Anterior cingulate cortex (tissue), 58 donors: ENCODE measurements around the gene LRRC28.
A peak's percentile ranks its signal among the peaks of the same experiment; 100 is the strongest.

Source experiments
- DNase-seq, 58 donors: peaks; one replicate each; lab custom pipeline; 2025; lab: John Stamatoyannopoulos, UW

LRRC28 gene

GRCh38 chr15:99248000-99248715 is 3.1 kb upstream of the LRRC28 start:
- DNase-seq = no peak

- peak in 21 of 58 donors; percentile 4 to 64 (median 13) for DNase-seq
Observed at GRCh38 chr15:99249270-99249841, 1.9 kb upstream of the LRRC28 start, which contains the start of gene TTC23. TTC23 (minus strand) TSS chr15:99249581; CDS start chr15:99228712, 20,869 bp downstream.

GRCh38 chr15:99250001-99250400 is 1.3 kb upstream of the LRRC28 start:
- DNase-seq = no peak

GRCh38 chr15:99250494-99250856 is 806 bp upstream of the LRRC28 start:
- DNase-seq = no peak

DNA sequence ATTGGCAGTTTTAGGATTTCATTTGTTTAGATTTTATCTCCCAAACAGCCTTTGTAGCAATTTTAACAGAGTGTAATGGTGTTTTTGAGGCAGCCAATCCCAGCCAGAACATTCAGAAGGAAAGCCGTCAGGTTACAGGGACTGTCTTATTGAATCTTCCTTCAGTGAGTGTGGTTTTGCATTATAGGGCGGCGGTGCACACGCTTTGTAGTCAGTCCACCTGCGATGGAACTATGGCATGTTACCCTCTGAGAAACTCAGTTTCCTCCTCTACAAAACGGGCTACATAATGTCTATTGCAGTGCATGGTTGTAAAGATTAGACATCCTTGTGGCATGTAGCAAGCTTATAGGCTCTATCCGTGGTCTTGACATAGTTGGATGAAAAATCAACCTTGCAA is 1.0 kb downstream of the LRRC28 start:
- DNase-seq = no peak

DNA sequence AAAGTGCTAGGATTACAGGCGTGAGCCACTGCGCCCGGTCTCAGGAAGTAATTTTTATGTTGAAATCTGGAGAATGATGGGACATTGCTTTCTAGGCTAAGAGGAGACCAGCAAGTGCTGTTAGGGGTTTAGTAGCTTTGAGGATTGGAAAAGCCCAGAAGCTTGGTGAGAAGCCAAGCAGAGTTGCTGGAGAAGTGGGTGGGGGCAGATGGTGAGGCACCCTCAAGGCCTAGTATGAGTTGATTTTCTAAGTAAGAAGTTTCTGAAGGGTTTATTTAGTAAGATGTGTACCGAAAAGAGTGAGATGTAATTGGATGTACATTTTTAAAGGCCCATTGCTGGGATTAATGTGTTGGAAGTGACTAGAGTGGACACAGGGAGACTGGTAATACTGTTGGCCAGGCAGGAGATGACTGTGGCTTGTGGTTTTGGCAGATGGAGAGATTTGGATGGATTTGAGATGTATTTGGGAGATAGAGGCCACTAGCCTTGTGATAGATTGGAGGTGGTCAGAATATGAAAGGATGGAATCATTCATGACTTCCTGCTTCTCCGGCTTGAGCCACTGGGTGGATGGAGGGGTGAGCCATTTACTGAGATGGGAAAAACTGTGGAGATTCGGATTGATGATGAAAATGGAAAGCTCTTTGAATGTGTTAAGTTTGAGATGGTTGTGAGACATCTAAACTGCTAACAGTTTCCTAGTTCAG is 2.3 kb downstream of the LRRC28 start:
- DNase-seq = no peak

GRCh38 chr15:99257107-99257750 is 5.9 kb downstream of the LRRC28 start:
- no peak for DNase-seq

DNA sequence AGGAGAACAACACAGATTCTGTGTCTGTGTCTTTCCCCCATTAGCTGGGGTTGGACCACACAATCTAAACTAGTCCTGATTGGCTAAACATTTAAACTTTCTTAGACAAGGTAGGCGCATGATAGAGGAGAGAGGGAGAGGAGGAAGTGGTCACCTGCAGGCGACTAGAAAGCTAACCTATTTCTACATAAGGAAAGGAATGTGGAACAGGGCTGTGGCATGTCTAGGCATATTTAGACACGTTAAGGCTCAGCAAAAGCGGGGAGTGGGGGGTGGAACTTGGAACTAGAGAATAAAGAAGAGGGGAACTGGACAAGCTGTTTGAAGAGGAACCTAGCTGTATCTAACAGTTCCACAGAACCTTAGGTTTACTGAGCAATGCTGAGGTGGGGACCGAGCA is 12.8 kb downstream of the LRRC28 start:
- DNase-seq = no peak

DNA sequence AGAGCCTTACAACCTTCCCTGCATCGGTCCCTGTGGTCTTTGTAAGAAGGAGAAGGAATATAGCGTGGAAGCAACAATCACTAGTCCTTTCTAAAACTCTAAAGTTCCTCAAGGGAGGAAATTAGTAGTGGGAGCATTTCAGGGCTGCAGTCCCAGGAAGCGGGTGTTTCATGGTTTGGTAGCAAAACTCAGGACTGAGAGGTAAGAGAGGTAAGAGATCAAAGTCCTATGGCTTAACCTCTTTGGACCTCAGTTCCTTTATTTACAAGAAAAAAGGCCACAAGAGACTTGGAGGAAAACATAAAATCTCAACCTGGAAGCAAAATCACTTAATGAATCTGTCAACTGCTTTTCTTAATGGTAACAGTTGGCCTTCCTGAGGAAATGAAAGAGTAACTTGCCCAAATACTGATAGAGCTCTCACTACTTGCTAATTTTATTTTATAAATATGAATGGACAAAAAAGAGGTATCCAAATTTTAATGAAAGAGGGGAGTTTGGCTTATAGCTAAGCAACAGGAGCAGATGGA is 14.3 kb downstream of the LRRC28 start:
- DNase-seq = no peak

GRCh38 chr15:99267957-99268356 is 16.7 kb downstream of the LRRC28 start:
- no peak for DNase-seq

DNA sequence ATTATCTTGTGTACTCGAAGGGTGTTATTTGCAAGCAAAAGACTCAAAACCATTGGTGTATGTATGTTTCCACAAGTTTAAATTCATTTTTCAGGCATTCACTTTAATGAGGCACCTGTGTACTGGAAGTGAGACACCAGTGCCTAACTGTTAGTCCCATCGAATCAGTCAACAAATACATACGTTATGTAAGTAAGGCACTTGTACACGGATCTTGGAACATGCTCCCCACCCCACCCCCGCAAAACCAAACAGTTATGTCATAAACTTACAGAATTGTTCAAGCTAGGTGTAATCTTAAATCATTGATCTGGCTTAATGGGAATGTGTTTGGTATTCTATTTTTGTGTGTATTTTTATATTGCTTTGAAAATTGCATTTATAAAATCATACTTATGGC is 17.1 kb downstream of the LRRC28 start:
- no peak for DNase-seq

- DNase-seq = no peak
Observed at GRCh38 chr15:99273801-99274200, 22.5 kb downstream of the LRRC28 start.

- DNase-seq = no peak
Observed at GRCh38 chr15:99275061-99275460, 23.8 kb downstream of the LRRC28 start.

DNA sequence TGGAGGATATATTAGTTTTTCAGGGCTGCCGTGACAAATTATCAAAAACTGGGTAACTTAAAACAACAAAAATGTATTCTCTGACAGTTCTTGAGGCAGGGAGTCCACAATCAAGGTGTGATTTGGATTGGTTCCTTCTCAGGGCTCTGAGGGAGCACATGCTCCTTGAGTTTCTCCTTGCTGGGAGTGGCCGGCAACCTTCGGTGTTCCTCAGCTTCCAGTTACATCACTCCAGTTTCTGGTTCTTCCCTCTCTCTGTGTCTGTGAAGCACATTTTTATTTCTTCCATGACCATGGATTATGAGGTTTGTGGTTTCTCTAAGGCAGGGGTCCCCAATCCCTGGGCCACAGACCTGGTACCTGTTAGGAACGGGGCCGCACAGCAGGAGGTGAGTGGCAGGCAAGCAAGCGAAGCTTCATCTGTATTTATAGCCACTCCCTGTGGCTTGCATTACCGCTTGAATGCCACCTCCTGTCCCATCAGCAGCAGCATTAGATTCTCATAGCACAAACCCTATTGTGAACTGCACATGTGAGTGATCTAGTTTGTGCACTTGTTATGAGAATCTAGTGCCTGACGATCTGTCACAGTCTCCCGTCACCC is 24.3 kb downstream of the LRRC28 start:
- no peak for DNase-seq

- no peak for DNase-seq
Observed at GRCh38 chr15:99279290-99279689, 28.0 kb downstream of the LRRC28 start.

GRCh38 chr15:99279827-99280226 is 28.5 kb downstream of the LRRC28 start:
- DNase-seq = no peak

GRCh38 chr15:99282121-99282520 is 30.8 kb downstream of the LRRC28 start:
- DNase-seq = no peak

DNA sequence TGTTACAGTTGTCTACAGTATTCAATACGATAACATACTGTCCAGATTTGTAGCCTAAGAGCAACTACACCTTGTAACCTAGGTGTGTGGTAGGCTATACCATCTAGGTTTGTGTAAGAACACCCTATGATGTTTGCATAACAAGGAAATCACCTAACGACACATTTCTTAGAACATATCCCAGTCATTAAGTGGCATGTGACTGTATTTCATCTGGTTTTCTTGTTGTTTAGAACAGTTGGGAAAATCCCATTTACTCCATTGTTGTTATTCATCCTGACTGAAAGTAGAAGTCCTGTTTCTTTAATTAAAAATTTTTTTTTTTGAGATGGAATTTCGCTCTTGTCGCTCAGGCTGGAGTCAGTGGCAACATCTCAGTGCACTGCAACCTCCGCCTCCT is 31.3 kb downstream of the LRRC28 start:
- DNase-seq = no peak

- no peak for DNase-seq
Observed at GRCh38 chr15:99283717-99284116, 32.4 kb downstream of the LRRC28 start.

- no peak for DNase-seq
Observed at GRCh38 chr15:99291643-99292042, 40.4 kb downstream of the LRRC28 start.

GRCh38 chr15:99295840-99296239 is 44.6 kb downstream of the LRRC28 start:
- DNase-seq = no peak
